Measurements from ENCODE around the gene ANKS1B. TPM values are rescaled to one million over a fixed set of nuclear protein-coding genes. Genes with fewer than 3 reads are reported as not detected.

Gene ANKS1B
- total and polyA plus RNA-seq, 10 of the 15 experiments (the other 5 are each of a cell fraction or from before 2014, with no cell fraction given), result 0.16 to 1.3 (median 0.82) TPM; not detected in 7

GRCh38 chr12:99282086-99282485 lies 702.6 kb downstream of the ANKS1B start:
- no peaks in the 10 kb centered on the region for H3K36me3 ChIP-seq (ENCODE audit: control insufficient read depth in 2 of 2, insufficient read depth in 2 of 2, low read length in 1 of 2)
- no peak overlapping the region for H3K27ac ChIP-seq (ENCODE audit: control insufficient read depth, insufficient read depth)
- no peak overlapping the region for H2AFZ ChIP-seq (ENCODE audit: control insufficient read depth, low read depth, low read length)
- H3K9ac ChIP-seq (ENCODE audit: control insufficient read depth, insufficient read depth, low read length), result no peak overlapping the region
- BruUV-seq (replicated peaks), result no TSS peak
- WGBS (ENCODE audit: insufficient coverage, insufficient replicate concordance, low lambda C conversion rate, missing lambda C conversion rate), result 0% methylated on average over 1 of the region's 1 CpG
- H3K9me3 ChIP-seq (replicated peaks; ENCODE audit: control insufficient read depth, insufficient read depth, low read length), result no peaks in the 10 kb centered on the region
- H3K4me2 ChIP-seq (ENCODE audit: control insufficient read depth, insufficient read depth), result no peak overlapping the region
- DNase-seq (ENCODE audit: low read depth, low spot score), result no peak
- ChIA-PET SMC1A (ENCODE audit: uncharacterized antibody, unreplicated experiment) (no interaction called here), CTCF (no interaction called here), RAD21 (ENCODE audit: unreplicated experiment) (no interaction called here), POLR2A (no interaction called here)
- H3K79me2 ChIP-seq (ENCODE audit: control insufficient read depth, insufficient read depth, low read length), result no peaks in the 10 kb centered on the region
- ATAC-seq, result peak; percentile 54
- FAIRE-seq, result no peak
- no peaks in the 10 kb centered on the region for H4K20me1 ChIP-seq (ENCODE audit: control insufficient read depth, insufficient read depth)
- no peak for TF ChIP-seq HSF1 (IDR thresholded peaks at IDR 0.05; ENCODE audit: low read depth, low read length)
- no peak for TF ChIP-seq KLF5 (IDR thresholded peaks at IDR 0.05; ENCODE audit: partially characterized antibody)
- TF ChIP-seq RELB (IDR thresholded peaks at IDR 0.05; ENCODE audit: low read depth), result no peak
- TF ChIP-seq YY1 (IDR thresholded peaks at IDR 0.05; ENCODE audit: low read depth, low read length), result no peak
- no peak for TF ChIP-seq EED (IDR thresholded peaks at IDR 0.05; ENCODE audit: low read depth)
- TF ChIP-seq POLR2A (IDR thresholded peaks at IDR 0.05; ENCODE audit: low read depth, low read length), result no peak
- TF ChIP-seq RAD51 (IDR thresholded peaks at IDR 0.05), result no peak
- no peak for TF ChIP-seq BHLHE40 (IDR thresholded peaks at IDR 0.05; ENCODE audit: borderline replicate concordance in 1 of 2, low read depth in 2 of 2, low read length in 1 of 2)
- no peak for TF ChIP-seq KAT2A (conservative IDR thresholded peaks at IDR 0.05; ENCODE audit: control insufficient read depth, low read depth, low read length)
- no peak for TF ChIP-seq CBX3 (IDR thresholded peaks at IDR 0.05; ENCODE audit: borderline replicate concordance, low read depth)
- TF ChIP-seq RUNX3 (IDR thresholded peaks at IDR 0.05; ENCODE audit: low read length), result no peak
- H3K27me3 ChIP-seq (replicated peaks in 1 of 2; ENCODE audit: control insufficient read depth in 2 of 2, insufficient read depth in 2 of 2, low read length in 1 of 2), result no peaks in the 10 kb centered on the region
- intact Hi-C loops (cut with micrococcal nuclease; ENCODE audit: unreplicated experiment) (no loop called here), in situ Hi-C loops (cut with MboI) (no loop called here)
- H3K4me3 ChIP-seq, result no peak overlapping the region
- no peaks in the 10 kb centered on the region for H3K4me1 ChIP-seq (ENCODE audit: control insufficient read depth, insufficient read depth, low read length)
